ENCODE data around the gene LGR6. TPM values are rescaled to one million over a fixed set of nuclear protein-coding genes. Genes with fewer than 3 reads are reported as not detected.

The LGR6 gene
- polyA plus RNA-seq, 3 donors = not detected

GRCh38 chr1:202244841-202245261 is 51.3 kb downstream of the LGR6 start:
- H3K4me1 ChIP-seq (ENCODE audit: control insufficient read depth in 1 of 2, insufficient read depth in 2 of 2, low read length in 2 of 2) = peaks cover 0 to 8% of the 10 kb centered on the region in 2 donors
- TF ChIP-seq CTCF (IDR thresholded peaks at IDR 0.05) = no peak
- Mint-ChIP-seq H3K27ac (no peak overlapping the region), H3K4me3 (no peak overlapping the region), H3K9me3 (no peaks in the 10 kb centered on the region), H3K36me3 (no peaks in the 10 kb centered on the region), H3K4me1 (peaks cover 18% of the 10 kb centered on the region), H3K27me3 (ENCODE audit: low read depth in 3 of 3) (peaks cover 4 to 17% (median 15%) of the 10 kb centered on the region in 3 donors)
- no peak overlapping the region for H3K4me3 ChIP-seq (replicated peaks in 1 of 3; ENCODE audit: low read depth in 2 of 3, low read length in 3 of 3)
- no peak overlapping the region for H3K4me2 ChIP-seq (replicated peaks; ENCODE audit: extremely low read depth, low read length, poor library complexity, severe bottlenecking)
- H3K27me3 ChIP-seq (ENCODE audit: control insufficient read depth in 2 of 2, insufficient read depth in 2 of 2, low read length in 2 of 2) = peaks cover 0 to 2% of the 10 kb centered on the region in 2 donors
- DNase-seq = no peak
- no peaks in the 10 kb centered on the region for H3K36me3 ChIP-seq (replicated peaks in 1 of 2; ENCODE audit: control insufficient read depth in 1 of 2, insufficient read depth in 2 of 2, low read length in 2 of 2)
- no peak overlapping the region for H2AFZ ChIP-seq (ENCODE audit: insufficient read depth, low read depth, low read length, poor library complexity, severe bottlenecking)
- H4K20me1 ChIP-seq (ENCODE audit: insufficient read depth, low read length) = no peaks in the 10 kb centered on the region
- no peaks in the 10 kb centered on the region for H3K9me3 ChIP-seq (replicated peaks in 1 of 2; ENCODE audit: control insufficient read depth in 1 of 2, insufficient read depth in 1 of 2, low read length in 2 of 2)
- 90% methylated on average over 5 of the region's 9 CpGs for WGBS (ENCODE audit: insufficient coverage)
- no peak overlapping the region for H3K27ac ChIP-seq (ENCODE audit: low read depth in 1 of 2, low read length in 2 of 2)
- H3K9ac ChIP-seq (ENCODE audit: insufficient read depth, low read length, poor library complexity, severe bottlenecking) = no peak overlapping the region
- no peaks in the 10 kb centered on the region for H3K79me2 ChIP-seq (ENCODE audit: insufficient read depth, low read length)
- intact Hi-C loops (cut with micrococcal nuclease) = no loop called here

GRCh38 chr1:202245391-202245790 is 51.8 kb downstream of the LGR6 start:
- DNase-seq = no peak
- peaks cover 0 to 2% of the 10 kb centered on the region in 2 donors for H3K27me3 ChIP-seq (ENCODE audit: control insufficient read depth in 2 of 2, insufficient read depth in 2 of 2, low read length in 2 of 2)

More at GRCh38 chr1:202245391-202245790, 51.8 kb downstream of the LGR6 start:
- no peak overlapping the region for H3K4me2 ChIP-seq (replicated peaks; ENCODE audit: extremely low read depth, low read length, poor library complexity, severe bottlenecking)
- H3K4me3 ChIP-seq (replicated peaks in 1 of 3; ENCODE audit: low read depth in 2 of 3, low read length in 3 of 3) = no peak overlapping the region
- no peaks in the 10 kb centered on the region for H3K9me3 Mint-ChIP-seq
- no peak overlapping the region for H3K27ac Mint-ChIP-seq
- H3K79me2 ChIP-seq (ENCODE audit: insufficient read depth, low read length) = no peaks in the 10 kb centered on the region
- H3K9ac ChIP-seq (ENCODE audit: insufficient read depth, low read length, poor library complexity, severe bottlenecking) = no peak overlapping the region
- no peak overlapping the region for H2AFZ ChIP-seq (ENCODE audit: insufficient read depth, low read depth, low read length, poor library complexity, severe bottlenecking)
- 100% methylated on average over 4 of the region's 8 CpGs for WGBS (ENCODE audit: insufficient coverage)
- H3K36me3 ChIP-seq (replicated peaks in 1 of 2; ENCODE audit: control insufficient read depth in 1 of 2, insufficient read depth in 2 of 2, low read length in 2 of 2) = no peaks in the 10 kb centered on the region
- peaks cover 0 to 8% of the 10 kb centered on the region in 2 donors for H3K4me1 ChIP-seq (ENCODE audit: control insufficient read depth in 1 of 2, insufficient read depth in 2 of 2, low read length in 2 of 2)
- intact Hi-C loops (cut with micrococcal nuclease) = no loop called here
- peaks cover 19% of the 10 kb centered on the region for H3K4me1 Mint-ChIP-seq
- no peaks in the 10 kb centered on the region for H3K9me3 ChIP-seq (replicated peaks in 1 of 2; ENCODE audit: control insufficient read depth in 1 of 2, insufficient read depth in 1 of 2, low read length in 2 of 2)
- no peak for TF ChIP-seq CTCF (IDR thresholded peaks at IDR 0.05)
- no peak overlapping the region for H3K4me3 Mint-ChIP-seq
- no peaks in the 10 kb centered on the region for H3K36me3 Mint-ChIP-seq
- no peaks in the 10 kb centered on the region for H4K20me1 ChIP-seq (ENCODE audit: insufficient read depth, low read length)
- no peak overlapping the region for H3K27ac ChIP-seq (ENCODE audit: low read depth in 1 of 2, low read length in 2 of 2)
- peaks cover 4 to 19% (median 13%) of the 10 kb centered on the region in 3 donors for H3K27me3 Mint-ChIP-seq (ENCODE audit: low read depth in 3 of 3)
